ENCODE results near the gene SND1.

SND1 gene

DNA sequence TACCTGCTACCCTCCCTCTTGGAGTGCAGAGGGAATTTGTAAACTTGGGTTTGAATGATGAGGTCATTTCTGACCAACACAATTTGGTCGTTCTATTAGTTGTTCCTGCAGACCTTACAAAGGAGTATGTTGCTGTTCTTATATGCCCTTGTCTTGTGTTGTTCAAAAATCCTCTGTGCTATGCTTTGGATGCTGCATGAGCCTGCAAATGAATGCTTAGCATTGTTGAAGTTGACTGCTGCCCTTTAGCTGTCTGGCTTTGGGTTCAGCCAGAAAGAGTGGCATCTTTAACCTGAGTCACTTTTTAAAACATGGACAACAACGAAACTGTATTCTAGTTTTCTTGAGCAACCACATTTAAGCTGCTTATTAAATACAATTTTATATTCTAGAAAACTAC, 80.3 kb downstream of the SND1 start:
- DNase-seq: no peak

DNA sequence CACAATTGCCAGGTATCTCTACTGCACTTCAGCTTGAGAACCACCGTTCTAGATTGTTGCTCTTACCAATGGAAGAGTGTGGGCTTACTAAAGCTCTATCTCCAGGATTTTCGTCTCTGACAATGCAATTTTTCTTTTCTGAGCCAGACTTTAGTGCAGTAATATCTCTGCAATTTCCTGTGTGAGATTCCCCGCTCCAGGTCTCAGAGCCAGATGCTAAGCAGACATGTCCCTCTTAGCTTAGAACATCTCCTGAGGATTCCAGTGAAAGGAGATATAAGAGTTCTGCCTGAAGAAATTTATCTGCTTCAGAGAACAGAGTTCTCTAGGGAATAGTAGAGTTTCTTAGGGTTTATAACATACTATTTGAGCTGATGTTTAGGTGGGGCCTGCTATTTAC, 82.0 kb downstream of the SND1 start:
- DNase-seq: no peak

GRCh38 chr7:127736511-127736910, 84.5 kb downstream of the SND1 start:
- DNase-seq: no peak

DNA sequence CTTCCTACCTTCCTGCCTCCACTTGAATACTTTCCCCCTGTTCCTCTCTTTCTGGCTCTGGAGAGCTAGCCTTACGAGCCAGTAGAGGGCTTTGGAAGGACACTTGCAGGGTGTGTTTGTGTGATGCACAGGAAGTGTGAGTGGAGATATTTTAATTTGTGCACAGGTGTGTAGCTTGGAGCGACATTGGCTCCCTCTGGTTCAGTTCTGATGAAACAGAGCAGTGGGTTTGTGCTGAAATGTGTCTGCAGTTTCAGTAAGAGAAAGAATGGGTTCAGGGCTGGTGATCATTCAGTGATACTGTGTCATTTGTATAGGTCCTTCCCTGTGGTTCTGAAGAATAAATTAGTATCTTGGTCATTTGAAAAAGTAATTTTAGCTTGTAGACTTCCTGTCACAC, 86.9 kb downstream of the SND1 start:
- no peak for DNase-seq

- DNase-seq: no peak
Observed at GRCh38 chr7:127741764-127742375, 89.9 kb downstream of the SND1 start.

DNA sequence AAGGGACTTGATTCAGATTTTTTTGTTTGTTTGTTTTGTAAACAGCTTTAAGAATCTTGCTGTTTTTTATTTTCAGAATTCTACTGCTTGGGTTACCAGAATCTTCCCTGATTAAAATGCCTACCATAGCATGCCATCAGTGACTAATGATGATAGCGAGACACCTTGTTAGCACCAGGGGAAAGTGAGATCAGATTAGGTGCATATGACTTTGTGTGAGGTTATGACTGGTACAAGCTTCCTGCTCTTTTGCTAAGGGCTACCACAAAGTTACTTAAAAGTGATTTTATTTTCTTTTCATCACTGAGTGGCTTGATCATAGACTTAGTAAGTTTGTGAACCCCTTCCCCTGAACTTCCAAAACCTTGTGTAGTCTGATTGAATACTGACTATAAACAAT, 93.5 kb downstream of the SND1 start:
- no peak for DNase-seq

DNA sequence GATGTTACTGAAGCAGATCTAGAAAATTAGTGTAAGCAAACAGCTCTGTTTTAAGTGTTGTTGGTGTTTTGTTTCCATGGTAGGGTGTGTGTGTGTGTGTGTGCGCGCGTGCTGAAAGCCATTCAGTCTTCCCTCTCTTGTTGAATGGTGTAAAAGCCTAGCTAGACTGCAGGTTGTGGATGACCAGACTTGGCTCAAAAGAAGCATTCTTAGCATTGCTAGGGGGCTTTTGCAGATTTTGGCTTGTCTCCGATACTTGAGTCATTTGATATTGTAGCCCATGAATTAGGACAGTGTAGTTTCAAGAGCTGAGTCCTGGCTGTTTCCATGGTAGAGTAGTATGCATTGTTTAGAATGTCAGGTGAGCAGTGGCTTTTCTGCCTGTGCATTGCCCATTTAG, 99.1 kb downstream of the SND1 start:
- DNase-seq: no peak

DNA sequence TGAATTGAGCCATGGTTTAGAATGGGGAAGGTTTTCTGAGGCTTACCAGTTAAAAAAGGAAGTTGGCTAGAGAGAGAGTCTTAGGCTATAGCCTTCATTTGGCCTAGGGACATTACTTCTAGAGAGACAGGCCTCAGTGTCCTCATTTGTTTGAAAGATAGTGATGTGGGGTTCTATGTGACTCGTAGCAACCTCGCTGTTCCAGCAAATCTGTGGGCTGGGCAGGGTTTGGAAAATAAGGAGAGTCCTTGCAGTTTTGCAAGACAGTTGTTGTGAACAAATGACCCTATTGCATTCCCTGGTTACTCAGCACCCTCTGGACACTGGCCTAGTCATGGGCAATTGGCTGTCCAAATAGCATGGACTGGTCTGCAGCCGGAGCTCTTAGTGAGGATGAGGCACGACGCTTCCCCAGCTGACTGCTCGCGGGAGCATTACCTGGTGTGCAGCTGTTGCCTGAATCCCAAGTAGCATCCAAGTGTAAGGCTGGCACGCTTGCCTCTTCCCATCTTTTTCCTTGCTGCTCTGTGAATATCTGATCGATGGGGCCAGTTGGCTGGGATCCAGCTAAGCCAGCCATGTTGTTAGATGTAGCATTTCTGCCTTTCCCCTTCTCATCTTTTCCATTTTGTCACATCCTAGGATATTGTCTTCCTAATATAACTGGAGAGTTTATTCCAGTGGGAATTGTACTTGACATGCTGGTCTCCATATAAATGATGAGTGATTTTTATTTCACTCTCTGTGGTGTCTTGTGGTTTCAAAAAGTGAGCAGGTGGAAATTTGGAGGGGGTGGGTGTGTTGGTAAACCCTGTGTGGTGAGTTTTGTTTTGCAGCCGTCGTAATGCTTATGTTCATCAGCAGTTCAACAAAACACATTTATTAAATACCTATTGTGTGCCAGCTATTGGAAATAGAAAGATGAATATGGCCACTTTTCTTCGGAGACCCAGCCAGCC, 99.8 kb downstream of the SND1 start:
- DNase-seq: no peak

DNA sequence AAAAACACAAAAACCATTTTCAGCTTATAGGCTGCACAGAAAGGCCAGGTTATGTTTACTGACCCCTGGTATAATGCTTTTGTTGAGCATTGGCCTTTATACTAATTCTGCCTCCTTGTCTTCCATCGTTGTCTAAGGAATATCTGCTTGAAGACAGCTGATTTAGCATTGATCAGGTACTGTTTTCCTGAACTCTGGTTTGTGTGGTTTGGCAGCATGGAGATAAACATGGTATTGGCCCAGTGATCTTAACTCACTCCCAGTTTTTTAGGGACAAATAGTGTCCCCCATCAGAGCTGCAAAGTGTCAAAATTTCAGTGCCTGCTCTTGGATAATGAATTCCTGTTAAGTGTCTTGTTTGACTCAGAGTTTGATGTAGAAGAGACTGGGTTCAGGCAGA, 100.8 kb downstream of the SND1 start:
- no peak for DNase-seq

GRCh38 chr7:127754457-127754856, 102.5 kb downstream of the SND1 start:
- no peak for DNase-seq

DNA sequence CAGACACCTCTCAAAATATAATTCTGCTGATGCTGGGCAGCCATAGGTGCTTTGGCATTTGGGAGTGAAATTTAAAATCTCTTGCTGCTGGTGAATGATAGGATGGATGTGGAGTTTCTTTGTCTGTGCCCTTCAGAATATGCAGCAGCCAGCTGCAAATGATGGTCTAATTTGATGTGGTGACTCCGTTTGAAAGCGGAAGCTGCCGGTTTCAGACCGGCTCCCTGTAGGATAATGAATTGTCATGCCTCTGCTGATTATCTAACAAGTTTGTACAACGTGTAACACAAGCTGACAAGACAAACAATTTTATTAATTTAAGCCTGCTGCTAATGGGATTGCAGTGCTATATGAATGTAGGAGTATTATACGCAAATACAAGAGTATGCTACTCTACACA, 103.5 kb downstream of the SND1 start:
- DNase-seq: no peak

DNA sequence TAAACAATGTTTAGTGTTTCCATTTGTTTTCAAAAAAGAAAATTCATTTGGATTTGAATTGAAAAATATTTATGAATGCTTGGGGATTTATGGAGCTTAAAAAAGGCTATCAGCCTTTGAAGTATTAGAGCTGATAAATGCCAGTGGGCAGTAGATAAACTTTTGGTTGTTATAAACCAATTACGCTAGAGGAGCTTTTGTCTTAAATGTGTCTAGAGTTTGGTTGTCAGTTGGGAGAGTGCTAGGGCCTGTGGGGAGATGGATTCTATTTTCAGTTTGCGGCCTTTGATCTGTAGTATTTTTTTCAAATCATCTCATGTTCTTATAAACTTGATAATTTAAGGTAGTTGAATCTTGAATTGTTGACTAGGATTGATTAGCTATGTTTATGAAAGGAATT, 104.0 kb downstream of the SND1 start:
- no peak for DNase-seq

GRCh38 chr7:127758105-127758504, 106.1 kb downstream of the SND1 start:
- DNase-seq: no peak

DNA sequence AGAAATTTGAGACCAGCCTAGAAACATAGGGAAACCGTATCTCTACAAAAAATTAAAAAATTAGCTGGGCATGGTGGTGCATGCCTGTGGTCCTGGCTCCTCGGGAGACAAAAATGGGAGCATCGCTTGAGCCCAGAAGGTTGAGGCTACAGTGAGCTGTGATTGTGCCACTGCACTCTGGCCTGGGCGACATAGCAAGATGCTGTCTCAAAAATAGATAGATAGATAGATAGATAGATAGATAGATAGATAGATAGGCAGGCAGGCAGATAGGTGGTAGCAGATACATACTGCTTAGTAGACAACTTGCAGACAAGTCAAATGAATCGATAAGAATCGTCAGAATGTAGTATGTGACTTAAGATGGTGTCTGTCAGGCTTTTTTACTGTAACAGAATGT, 106.9 kb downstream of the SND1 start:
- no peak for DNase-seq

GRCh38 chr7:127759945-127760421, 108.0 kb downstream of the SND1 start:
- DNase-seq: no peak

DNA sequence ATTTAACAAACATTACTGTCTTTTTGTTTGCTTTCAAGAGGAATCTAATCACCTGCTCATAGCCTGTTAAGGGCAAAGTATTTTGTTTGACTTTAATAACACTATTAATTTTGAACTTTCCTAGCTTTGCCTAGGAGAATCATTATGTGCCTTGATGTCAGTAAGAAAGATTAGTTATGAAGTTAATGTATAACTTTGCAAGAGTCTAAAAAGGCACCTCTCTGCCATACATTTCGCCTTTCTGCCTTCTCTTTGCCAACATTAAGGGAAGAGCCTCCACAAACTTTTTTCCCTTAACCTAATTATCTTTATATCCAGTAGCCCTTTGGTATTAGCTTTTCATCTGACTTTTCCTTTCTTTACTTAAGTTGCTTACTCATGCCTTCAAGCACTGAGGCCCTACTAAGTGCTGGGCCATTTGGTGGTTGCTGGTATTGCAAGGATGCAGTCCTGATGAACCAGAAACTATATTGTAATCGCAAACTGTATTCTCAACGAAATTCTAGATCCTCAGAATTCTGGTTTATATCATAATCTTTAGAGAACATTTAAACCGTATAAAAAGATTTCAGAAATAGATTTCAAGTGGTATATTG, 108.5 kb downstream of the SND1 start:
- no peak for DNase-seq

- DNase-seq: no peak
Observed at GRCh38 chr7:127761196-127761595, 109.2 kb downstream of the SND1 start.

DNA sequence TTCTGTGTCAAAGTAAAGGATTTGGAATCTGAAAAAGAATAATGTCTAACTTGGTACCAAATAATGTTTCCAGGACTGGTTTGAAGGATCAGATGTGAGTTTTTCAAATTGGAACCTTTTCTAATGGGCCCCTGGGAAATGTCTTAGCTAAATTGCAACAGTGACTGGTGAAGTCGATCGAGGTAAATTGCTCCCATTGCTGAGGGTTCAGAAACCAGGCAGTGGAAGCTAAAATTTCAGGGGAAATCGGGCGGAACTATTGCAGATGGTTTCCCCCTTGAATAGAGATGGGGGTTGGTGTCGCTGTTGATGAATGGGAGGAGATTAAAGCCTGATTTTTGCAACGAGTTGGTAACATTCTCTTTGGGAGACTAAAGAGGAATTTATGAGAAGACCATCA, 112.7 kb downstream of the SND1 start:
- no peak for DNase-seq

- DNase-seq: no peak
Observed at GRCh38 chr7:127765150-127765549, 113.2 kb downstream of the SND1 start.

DNA sequence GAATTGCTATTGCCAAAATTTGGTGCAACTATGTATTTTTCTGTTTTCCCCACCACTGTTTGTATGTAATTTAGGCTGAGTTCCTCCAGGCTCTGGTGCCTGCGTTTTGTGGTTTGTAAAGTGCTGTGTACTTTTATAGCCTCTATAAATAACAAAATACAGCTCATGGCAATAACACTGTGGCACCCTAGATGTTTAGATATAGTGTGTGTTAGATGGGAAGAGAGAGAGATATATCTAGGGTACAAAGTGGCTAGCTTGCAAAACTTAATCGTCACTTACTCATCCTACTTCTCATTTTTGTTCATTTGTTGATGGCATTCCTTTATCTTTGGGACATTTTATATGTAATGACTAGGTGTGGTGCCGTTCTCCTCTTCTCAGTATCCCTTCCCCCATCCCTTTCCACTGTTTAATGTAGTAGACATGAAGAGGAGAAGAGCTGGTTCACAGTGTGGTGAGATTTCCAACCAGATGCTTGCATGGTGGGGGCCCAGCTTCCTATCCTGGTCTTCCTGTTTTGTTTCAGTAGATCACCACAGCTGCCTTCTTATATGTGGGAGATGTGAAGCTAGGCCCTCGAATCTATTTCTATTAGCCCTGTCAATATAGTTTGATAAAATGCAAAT, 115.0 kb downstream of the SND1 start:
- DNase-seq: no peak

DNA sequence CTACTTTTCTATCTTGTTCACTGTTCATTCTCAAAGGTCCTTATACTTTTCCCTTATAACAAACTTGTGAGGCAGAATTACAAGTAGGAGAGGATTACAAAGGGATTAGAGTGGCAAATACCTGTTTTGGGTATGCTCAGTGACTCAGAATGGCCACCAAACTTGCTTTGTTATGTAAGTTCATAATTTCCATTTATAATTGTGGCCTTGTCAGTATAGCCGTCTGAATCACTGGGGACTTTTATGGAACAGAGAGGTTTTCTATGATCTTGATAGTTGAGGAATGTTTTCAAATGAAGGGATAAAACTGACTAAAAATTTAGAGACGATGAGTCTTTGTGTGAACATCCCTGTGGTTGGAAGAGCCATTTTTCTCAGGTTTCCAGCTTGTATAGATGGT, 116.2 kb downstream of the SND1 start:
- no peak for DNase-seq

- DNase-seq: no peak
Observed at GRCh38 chr7:127769137-127769536, 117.1 kb downstream of the SND1 start.

- DNase-seq: no peak
Observed at GRCh38 chr7:127769696-127770400, 117.9 kb downstream of the SND1 start.
